GM19351 (cell line): ENCODE measurements around the gene AGBL1.

Experiments used
- ATAC-seq: cut with Tn5 transposase; IDR thresholded peaks from one replicate; pipeline ENCODE4 v1.9.1; 2021; ENCODE audit warnings: mild to moderate bottlenecking, moderate library complexity; ENCODE audit not compliant: unreplicated experiment

AGBL1 gene

GRCh38 chr15:86162641-86163040 lies 83.0 kb downstream of the AGBL1 start:
- no peak for ATAC-seq

GRCh38 chr15:86163816-86164215 lies 84.1 kb downstream of the AGBL1 start:
- no peak for ATAC-seq

GRCh38 chr15:86164232-86164898 lies 84.7 kb downstream of the AGBL1 start:
- ATAC-seq: no peak

GRCh38 chr15:86165265-86166211 lies 85.9 kb downstream of the AGBL1 start:
- no peak for ATAC-seq

GRCh38 chr15:86167841-86168240 lies 88.2 kb downstream of the AGBL1 start:
- ATAC-seq: no peak

- ATAC-seq: no peak
Measured at GRCh38 chr15:86178845-86179244, 99.2 kb downstream of the AGBL1 start.

- ATAC-seq: no peak
Measured at GRCh38 chr15:86183596-86184491, 104.2 kb downstream of the AGBL1 start.

- ATAC-seq: no peak
Measured at GRCh38 chr15:86193716-86194380, 114.2 kb downstream of the AGBL1 start.

GRCh38 chr15:86197770-86198169 lies 118.1 kb downstream of the AGBL1 start:
- ATAC-seq: no peak

GRCh38 chr15:86199467-86200145 lies 119.9 kb downstream of the AGBL1 start:
- no peak for ATAC-seq

GRCh38 chr15:86201313-86202008 lies 121.8 kb downstream of the AGBL1 start:
- ATAC-seq: no peak

GRCh38 chr15:86203462-86203861 lies 123.8 kb downstream of the AGBL1 start:
- ATAC-seq: no peak

- no peak for ATAC-seq
Measured at GRCh38 chr15:86205096-86205495, 125.4 kb downstream of the AGBL1 start.

- ATAC-seq: no peak
Measured at GRCh38 chr15:86213420-86213819, 133.7 kb downstream of the AGBL1 start.

GRCh38 chr15:86213888-86214287 lies 134.2 kb downstream of the AGBL1 start:
- no peak for ATAC-seq

GRCh38 chr15:86221119-86221518 lies 141.4 kb downstream of the AGBL1 start:
- no peak for ATAC-seq

GRCh38 chr15:86229306-86229705 lies 149.6 kb downstream of the AGBL1 start:
- no peak for ATAC-seq

GRCh38 chr15:86229936-86230335 lies 150.3 kb downstream of the AGBL1 start:
- no peak for ATAC-seq
